GM19452 (cell line): ENCODE measurements around the gene HS6ST1.
A peak's percentile ranks its signal among the peaks of the same experiment; 100 is the strongest.

Experiments
- ATAC-seq: cut with Tn5 transposase; IDR thresholded peaks from one replicate; pipeline ENCODE4 v1.9.1; 2021; ENCODE audit not compliant: unreplicated experiment

Gene HS6ST1

DNA sequence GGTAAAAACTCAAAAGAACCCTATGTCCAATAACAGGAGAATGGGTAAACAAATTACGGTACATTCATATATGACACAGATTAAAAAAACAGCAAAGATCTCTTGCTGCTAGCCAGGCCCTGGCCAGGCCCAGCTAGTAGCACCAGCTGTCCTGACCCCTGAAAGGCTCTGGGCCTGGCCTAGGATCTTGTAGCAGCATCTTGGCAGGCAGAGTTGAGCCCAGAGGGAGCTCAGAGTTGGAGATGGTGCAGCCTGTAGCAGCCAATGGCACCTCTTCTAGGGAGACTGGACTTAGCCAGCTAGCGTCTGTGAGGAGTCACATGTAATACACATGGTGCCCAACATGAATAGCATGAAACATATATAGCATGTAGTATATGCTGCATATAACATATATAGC, 69.1 kb downstream of the HS6ST1 start:
- no peak for ATAC-seq

DNA sequence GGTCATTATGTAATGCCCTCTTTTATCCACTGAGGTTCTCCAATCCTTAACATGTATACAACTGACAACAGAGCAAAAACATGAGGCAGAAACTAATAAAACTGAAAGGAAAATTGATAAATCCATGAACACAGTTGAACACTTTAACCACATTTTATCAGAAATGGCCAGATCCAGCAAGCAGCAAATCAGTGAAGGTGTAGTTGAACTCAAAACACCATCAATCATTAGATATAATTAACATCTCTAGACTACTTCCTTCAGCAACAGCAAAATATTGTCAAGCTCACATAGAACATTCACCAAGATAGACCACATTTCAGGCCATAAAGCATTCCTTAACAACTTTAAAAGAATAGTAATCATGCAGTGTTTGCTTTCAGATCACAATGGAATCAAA, 72.9 kb downstream of the HS6ST1 start:
- ATAC-seq: no peak

GRCh38 chr2:128241896-128242295, 76.8 kb downstream of the HS6ST1 start:
- no peak for ATAC-seq

DNA sequence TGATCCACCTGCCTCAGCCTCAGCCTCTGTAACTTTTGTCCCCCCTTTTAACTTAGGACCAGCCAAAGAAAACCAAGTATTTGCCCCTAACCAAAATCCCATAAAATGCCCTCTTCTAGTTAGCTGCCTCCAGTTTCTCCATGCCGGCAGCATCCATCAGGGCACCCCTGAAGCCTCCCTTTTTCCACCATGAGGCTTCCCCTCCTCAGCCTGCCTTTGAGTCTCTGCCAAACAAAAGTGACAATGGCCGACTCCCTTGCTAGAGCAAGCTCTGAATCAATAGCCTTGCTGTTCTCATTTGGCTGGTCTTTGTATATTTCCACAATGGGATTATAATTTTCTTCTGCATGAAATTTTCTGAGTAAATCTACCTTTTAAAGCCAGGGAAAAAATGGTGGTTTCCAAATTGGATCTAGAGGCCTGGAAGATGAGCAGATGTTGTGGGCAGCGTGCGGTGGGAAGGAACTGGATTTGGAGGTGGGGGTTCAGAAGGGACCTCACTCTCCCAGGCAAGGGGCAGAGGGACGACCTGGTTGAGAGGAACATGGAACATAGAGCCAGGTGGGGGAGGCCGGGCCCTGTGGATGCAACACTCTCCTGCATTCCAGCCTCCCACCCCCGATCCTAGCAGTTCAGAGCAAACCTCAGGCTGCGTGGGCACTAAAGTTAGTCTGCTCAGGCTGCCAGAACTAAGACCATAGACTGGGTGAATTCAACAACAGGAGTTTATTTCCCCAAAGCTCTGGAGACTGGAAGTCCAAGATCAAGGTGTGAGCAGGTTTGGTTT, 80.6 kb downstream of the HS6ST1 start:
- no peak for ATAC-seq

DNA sequence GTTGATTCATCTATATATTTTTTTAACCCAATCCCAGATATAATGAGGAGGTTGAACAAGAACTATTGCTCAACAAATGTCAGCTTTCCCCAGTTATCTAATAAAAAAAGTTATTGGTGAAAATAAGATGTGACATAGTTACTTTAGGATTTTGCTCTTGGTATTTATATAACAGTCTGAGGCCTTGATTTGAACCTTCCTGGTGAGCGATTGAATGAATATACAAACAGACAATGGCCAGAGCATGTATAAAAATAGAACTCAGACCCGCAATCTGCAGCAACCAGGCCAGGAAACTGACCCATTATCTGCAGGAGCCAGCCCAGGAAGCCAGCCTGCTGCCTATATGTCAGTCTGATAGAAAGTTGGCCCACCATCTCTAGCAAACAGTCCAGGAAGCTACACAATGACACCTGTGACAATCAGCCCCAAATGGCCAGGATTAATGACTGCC, 81.6 kb downstream of the HS6ST1 start:
- no peak for ATAC-seq

- no peak for ATAC-seq
Observed at GRCh38 chr2:128236491-128237035, 82.1 kb downstream of the HS6ST1 start.

DNA sequence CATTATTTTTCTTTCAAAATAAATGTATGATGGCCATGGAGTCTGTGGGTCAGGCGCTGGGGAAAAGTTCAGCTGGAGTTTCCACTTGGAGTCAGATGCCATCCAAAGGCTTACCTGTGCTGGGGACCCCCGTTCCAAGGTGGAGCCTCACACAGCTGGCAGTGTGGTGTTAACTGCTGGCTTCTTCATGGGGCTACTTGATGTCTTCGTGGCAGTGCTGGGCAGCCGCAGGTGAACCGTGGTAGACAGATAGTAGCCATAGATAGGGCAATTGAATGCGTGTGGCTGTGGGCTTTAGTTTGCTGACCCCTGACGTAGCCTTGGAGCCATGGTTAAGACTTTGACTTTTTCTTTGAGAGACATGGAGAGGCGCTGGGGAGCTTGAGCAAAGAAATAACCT, 83.1 kb downstream of the HS6ST1 start:
- no peak for ATAC-seq

DNA sequence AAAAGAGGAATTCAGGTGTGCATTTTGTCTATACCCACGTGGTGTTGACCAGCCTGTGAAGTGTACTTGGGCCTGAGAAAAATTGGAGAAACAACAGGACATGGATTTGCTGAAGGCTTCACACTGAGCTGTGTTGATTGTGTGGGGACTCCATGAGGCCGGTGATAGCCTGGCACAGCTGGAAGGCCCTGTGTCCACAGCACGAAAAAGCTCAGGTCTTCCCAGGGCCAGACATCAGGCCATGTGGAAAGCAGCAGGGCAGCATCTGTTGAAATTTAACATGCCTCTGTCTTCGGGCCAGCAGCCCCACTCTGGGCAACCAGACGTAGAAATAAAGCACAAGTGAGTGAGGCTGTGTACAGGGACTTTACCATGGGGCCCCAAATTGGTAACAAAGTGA, 84.1 kb downstream of the HS6ST1 start:
- ATAC-seq: no peak

GRCh38 chr2:128233790-128234395, 84.8 kb downstream of the HS6ST1 start:
- peak; percentile 13 for ATAC-seq

DNA sequence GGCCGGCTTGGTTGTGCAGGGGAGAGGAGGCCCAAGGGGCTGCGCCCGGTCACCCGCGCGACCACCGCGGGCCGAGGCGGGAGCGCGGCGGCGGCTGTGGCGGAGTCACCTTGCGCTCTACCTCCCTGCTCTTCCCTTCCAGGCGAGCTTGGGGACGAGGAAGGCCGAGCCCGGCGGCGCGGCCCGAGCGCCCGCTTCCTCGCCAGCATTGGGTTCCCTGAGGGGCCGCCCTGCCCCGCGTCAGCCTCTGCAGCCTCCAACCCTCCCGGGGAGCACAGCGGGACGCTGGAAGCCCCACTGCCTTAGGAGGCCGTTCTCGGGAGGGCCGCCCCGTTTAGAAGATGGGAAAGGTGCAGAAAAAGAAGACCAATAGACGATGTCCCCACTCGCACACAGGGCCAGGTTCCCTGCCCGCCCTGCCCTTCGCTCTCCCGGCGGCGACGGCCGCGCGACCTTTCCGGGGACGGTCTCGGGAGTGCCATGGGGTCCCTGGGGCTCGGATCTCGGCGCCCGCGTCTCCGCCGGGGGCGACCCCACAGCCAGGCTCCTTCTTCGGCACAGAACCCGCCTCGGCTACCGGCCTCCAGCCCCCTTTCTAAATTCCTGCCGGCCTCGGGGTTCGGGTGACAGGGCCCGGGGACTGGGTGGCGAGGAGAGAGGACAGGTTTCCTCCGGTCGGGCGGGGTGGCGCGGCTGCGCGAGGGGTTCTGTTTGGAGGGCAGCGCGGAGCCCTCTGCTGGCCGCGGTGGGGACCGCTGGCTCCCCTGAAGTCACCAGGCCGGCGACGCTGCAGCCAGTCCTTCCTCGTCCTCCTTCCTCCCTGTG, 85.5 kb downstream of the HS6ST1 start:
- ATAC-seq: peak; percentile 97

DNA sequence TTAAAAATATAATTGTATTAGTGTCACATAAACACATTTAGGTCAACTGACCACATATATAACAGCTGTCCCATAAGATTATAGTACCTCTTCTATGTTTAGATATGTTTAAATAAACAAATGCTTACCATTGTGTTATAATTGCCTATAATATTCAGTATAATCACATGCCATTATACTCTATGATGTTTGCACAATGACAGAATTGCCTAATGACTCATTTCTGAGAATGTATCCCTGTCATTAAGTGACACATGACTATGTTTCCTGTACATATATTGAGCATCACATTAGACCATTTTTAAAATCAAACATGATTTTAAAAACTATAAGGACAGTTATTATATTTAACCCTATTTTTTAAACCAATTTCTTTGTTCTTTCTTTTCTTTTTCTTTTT, 89.8 kb downstream of the HS6ST1 start:
- no peak for ATAC-seq

DNA sequence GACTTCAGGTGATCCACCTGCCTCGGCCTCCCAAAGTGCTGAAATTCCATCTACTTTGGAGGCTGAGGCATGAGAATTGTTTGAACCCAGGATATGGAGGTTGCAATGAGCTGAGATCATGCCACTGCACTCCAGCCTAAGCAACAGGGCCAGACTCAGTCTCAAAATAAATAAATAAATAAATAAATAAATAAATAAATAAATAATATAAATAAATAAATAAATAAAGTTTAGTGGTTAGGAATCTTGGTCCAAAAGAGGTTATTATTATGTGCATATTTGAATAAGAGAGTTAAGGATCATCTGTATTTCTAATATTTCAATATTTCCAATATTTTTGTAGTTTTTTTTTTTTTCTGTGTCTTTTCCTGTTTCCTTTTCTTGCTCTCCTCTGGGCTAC, 90.8 kb downstream of the HS6ST1 start:
- ATAC-seq: no peak

GRCh38 chr2:128219891-128220290, 98.8 kb downstream of the HS6ST1 start:
- no peak for ATAC-seq

- ATAC-seq: no peak
Observed at GRCh38 chr2:128217671-128218070, 101.0 kb downstream of the HS6ST1 start.

- no peak for ATAC-seq
Observed at GRCh38 chr2:128215897-128216642, 102.6 kb downstream of the HS6ST1 start.
